HepG2 (cell line): Measurements from ENCODE around the gene ASCC3. TPM values are rescaled to one million over a fixed set of nuclear protein-coding genes. Genes with fewer than 3 reads are reported as not detected.

Source experiments
- ATAC-seq: fragments of 200-7000 bp; cut with Tn5 transposase; 3 replicates; pipeline ENCODE4 v1.9.1; 2020; ENCODE audit warnings: mild to moderate bottlenecking, moderate library complexity
- BruUV-seq: library from RNA; stranded (reverse); fragments of 400-500 nt; replicated peaks from 2 replicates; lab custom pipeline; 2021; lab: Mats Ljungman, UMichigan
- CTCF ChIA-PET: fragments of 300-600 bp; formaldehyde crosslinking; extraction: SDS; loops from one replicate; lab custom pipeline; 2021; ENCODE audit warnings: low total read pairs, inconsistent platforms, low intra/inter-chr PET ratio; lab: Yijun Ruan, JAX
- POLR2A ChIA-PET: fragments of 350-600 bp; sonication (Branson Sonifier 250); formaldehyde crosslinking; loops from one replicate; lab custom pipeline; 2020; ENCODE audit warnings: antibody characterized with exemption, inconsistent platforms; lab: Yijun Ruan, JAX
- DNase-seq: peaks from one replicate; pipeline ENCODE4 v3.0.0-alpha.2; 2015; ENCODE audit warnings: low spot score
- FAIRE-seq: peaks from 3 replicates; lab custom pipeline; 2011; peaks lifted over from hg19 to GRCh38; lab: Jason Lieb, UNC
- H2AFZ ChIP-seq: one replicate; pipeline ENCODE4 v1.6.1; 2011; ENCODE audit warnings: low read length, inconsistent platforms
- H3K27ac ChIP-seq: fragments of 300-600 bp; 3 replicates; pipeline ENCODE4 v1.8.0; 2011; ENCODE audit warnings: mixed run types, mild to moderate bottlenecking, mixed read lengths, low read length, inconsistent platforms; ENCODE audit not compliant: insufficient read depth; ENCODE audit errors: extremely low read length
- H3K27me3 ChIP-seq, 2 experiments: fragments of 200-600 bp in 1 of 2; 2 replicates in 1 of 2; 3 replicates in 1 of 2; pipeline versions ENCODE4 v1.6.0 to v1.8.0; 2011; ENCODE audit warnings: low read length in 2 of 2, mild to moderate bottlenecking in 2 of 2, moderate library complexity in 2 of 2, inconsistent platforms in 1 of 2; ENCODE audit not compliant: insufficient read depth in 2 of 2, control insufficient read depth in 1 of 2
- H3K36me3 ChIP-seq, 2 experiments: fragments of 200-600 bp in 1 of 2; replicated peaks in 1 of 2; 2 replicates in 1 of 2; 3 replicates in 1 of 2; pipeline versions ENCODE4 v1.5.1 to v1.8.0; 2011; ENCODE audit warnings: low read length in 2 of 2, inconsistent platforms in 1 of 2; ENCODE audit not compliant: insufficient read depth in 2 of 2, control insufficient read depth in 1 of 2
- H3K4me1 ChIP-seq: 2 replicates; pipeline ENCODE4 v1.5.1; 2012; ENCODE audit warnings: low read length, inconsistent platforms; ENCODE audit not compliant: insufficient read depth
- H3K4me2 ChIP-seq: 2 replicates; pipeline ENCODE4 v1.6.0; 2011; ENCODE audit warnings: low read depth, low read length, inconsistent platforms
- H3K4me3 ChIP-seq, 3 experiments: fragments of 200-600 bp in 1 of 3; sonication (generic), shearing (Covaris generic) in 1 of 3; replicated peaks in 1 of 3; 2 replicates each; pipeline ENCODE4 v1.5.1; 2011 to 2016; ENCODE audit warnings: low read length in 3 of 3, inconsistent platforms in 2 of 3, low read depth in 2 of 3, mild to moderate bottlenecking in 2 of 3, control low read depth in 1 of 3, mixed read lengths in 1 of 3; ENCODE audit not compliant: insufficient read depth in 1 of 3
- H3K79me2 ChIP-seq: one replicate; pipeline ENCODE4 v1.6.1; 2011; ENCODE audit warnings: low read length, inconsistent platforms; ENCODE audit not compliant: insufficient read depth
- H3K9ac ChIP-seq: 2 replicates; pipeline ENCODE4 v1.6.0; 2011; ENCODE audit warnings: mild to moderate bottlenecking, low read depth, low read length, inconsistent platforms; ENCODE audit not compliant: insufficient read depth
- H3K9me3 ChIP-seq: 2 replicates; pipeline ENCODE4 v1.5.1; 2012; ENCODE audit warnings: mild to moderate bottlenecking, low read length
- H4K20me1 ChIP-seq: 2 replicates; pipeline ENCODE4 v1.6.0; 2011; ENCODE audit warnings: inconsistent platforms, mild to moderate bottlenecking, low read length, moderate library complexity; ENCODE audit not compliant: insufficient read depth
- CCDC6 ChIP-seq: sonication (generic); formaldehyde crosslinking; IDR thresholded peaks from 2 replicates; pipeline ENCODE4 v1.8.1; 2022; ENCODE audit warnings: mild to moderate bottlenecking, missing genetic modification reagents, moderate library complexity
- KAT7 ChIP-seq: IDR thresholded peaks from 2 replicates; pipeline ENCODE4 v1.6.1; 2018; ENCODE audit warnings: borderline replicate concordance, missing compliant biosample characterization
- KDM1A ChIP-seq: IDR thresholded peaks from 2 replicates; pipeline ENCODE4 v1.6.1; 2016; ENCODE audit warnings: missing compliant biosample characterization
- POGK ChIP-seq: sonication (generic); formaldehyde crosslinking; conservative IDR thresholded peaks from 2 replicates; pipeline ENCODE4 v1.8.0; 2022; ENCODE audit warnings: mild to moderate bottlenecking, moderate library complexity, missing genetic modification reagents
- RFX5 ChIP-seq: IDR thresholded peaks from 2 replicates; pipeline ENCODE4 v1.6.1; 2011; ENCODE audit warnings: low read depth, low read length, improper control_type of control experiment
- RNF2 ChIP-seq: fragments of 450-650 bp; conservative IDR thresholded peaks from 2 replicates; pipeline ENCODE4 v1.6.1; 2016; ENCODE audit warnings: low read depth
- SMAD9 ChIP-seq: sonication (generic); formaldehyde crosslinking; IDR thresholded peaks from 2 replicates; pipeline ENCODE4 v1.5.1; 2020; ENCODE audit warnings: mild to moderate bottlenecking, missing genetic modification reagents
- ZKSCAN5 ChIP-seq: sonication (generic); formaldehyde crosslinking; IDR thresholded peaks from 2 replicates; pipeline ENCODE4 v1.5.1; 2020; ENCODE audit warnings: mild to moderate bottlenecking, missing genetic modification reagents
- ZNF30 ChIP-seq: sonication (generic); formaldehyde crosslinking; IDR thresholded peaks from 2 replicates; pipeline ENCODE4 v1.5.0; 2020; ENCODE audit warnings: mild to moderate bottlenecking, missing genetic modification reagents
- ZNF431 ChIP-seq: sonication (generic); formaldehyde crosslinking; IDR thresholded peaks from 2 replicates; pipeline ENCODE4 v1.9.0; 2022; ENCODE audit warnings: missing genetic modification reagents, low read depth, mild to moderate bottlenecking, borderline replicate concordance
- ZNF589 ChIP-seq: sonication (generic); formaldehyde crosslinking; conservative IDR thresholded peaks from 2 replicates; pipeline ENCODE4 v1.8.0; 2022; ENCODE audit warnings: mild to moderate bottlenecking, moderate library complexity, missing genetic modification reagents
- ZNF841 ChIP-seq: sonication (generic); formaldehyde crosslinking; IDR thresholded peaks from 2 replicates; pipeline ENCODE4 v1.8.1; 2023; ENCODE audit warnings: missing genetic modification reagents, borderline replicate concordance
- WGBS: methylation state at CpG from one replicate; pipeline ENCODE4 v1.1.6; 2017; ENCODE audit warnings: low lambda C conversion rate; 5-methylcytosine and 5-hydroxymethylcytosine counted together
- in situ Hi-C: cut with HindIII; loops from 2 replicates; pipeline ENCODE4 v1.10.0; 2017; ENCODE audit warnings: low pct_unique_long_range_greater_than_20kb; ENCODE audit not compliant: extremely low pct_ligation_motif_present
- intact Hi-C: fragments of 100-400 bp; cut with micrococcal nuclease; formaldehyde crosslinking; loops from one replicate; pipeline ENCODE4 v1.10.0; 2022; ENCODE audit not compliant: unreplicated experiment
- polyA plus RNA-seq, 8 experiments: library from polyadenylated mRNA; depleted of rRNA in 3 of 8; stranded (reverse) in 7 of 8; unstranded in 1 of 8; fragments of >200 nt; fragmentation: Illumina TruSeq in 4 of 8; extraction: Trizol in 4 of 8; gene quantifications; 2 replicates each; pipeline versions ENCODE4 v1.2.1 to v1.2.3, GENCODE V29; 2011 to 2016; ENCODE audit warnings: low read depth in 4 of 8, missing spikeins in 1 of 8, mixed read lengths in 1 of 8; ENCODE audit not compliant: insufficient read depth in 1 of 8
- total RNA-seq, 5 experiments: library from RNA; depleted of rRNA; stranded (reverse); fragments of >200 nt; fragmentation: Illumina TruSeq; extraction: Trizol; gene quantifications; 2 replicates each; pipeline ENCODE4 v1.2.3, GENCODE V29; 2016; ENCODE audit warnings: low read depth in 1 of 5
- TF ChIP-seq, protein P1 (sequence below), 2 experiments: fragments of 450-650 bp in 1 of 2; sonication (generic) in 1 of 2; formaldehyde crosslinking; IDR thresholded peaks; 2 replicates each; pipeline versions ENCODE4 v1.5.0 to v1.8.0; 2020 to 2022; ENCODE audit warnings: mild to moderate bottlenecking in 1 of 2, missing genetic modification reagents in 1 of 2

Gene ASCC3
- total and polyA plus RNA-seq, 2 of the 13 experiments (the other 11 are each of a cell fraction or from before 2014, with no cell fraction given): 23.1 to 55.7 TPM

GRCh38 chr6:100745419-100746041 is 135.6 kb downstream of the ASCC3 start:
- Histone ChIP-seq H3K4me1 (no peaks in the 10 kb centered on the region), H3K4me2 (no peak overlapping the region), H2AFZ (no peak overlapping the region), H3K79me2 (no peaks in the 10 kb centered on the region), H4K20me1 (no peaks in the 10 kb centered on the region), H3K4me3 (no peak overlapping the region), H3K9me3 (no peaks in the 10 kb centered on the region), H3K27ac (no peak overlapping the region), H3K27me3 (no peaks in the 10 kb centered on the region)
- no peak for DNase-seq
- POLR2A ChIA-PET: no interaction called here
- FAIRE-seq: no peak
- in situ Hi-C loops (no loop called here), intact Hi-C loops (no loop called here)
- 97% methylated on average over 5 of the region's 5 CpGs for WGBS
- no TSS peak for BruUV-seq
- no peak for ATAC-seq
- TF ChIP-seq KAT7 (CRISPR knock-in tag): no peak
- TF ChIP-seq ZNF30 (CRISPR knock-in tag): no peak
- no peak for TF ChIP-seq POGK (CRISPR knock-in tag)
- no peak for TF ChIP-seq RFX5
- no peak for TF ChIP-seq ZNF589 (CRISPR knock-in tag)
- TF ChIP-seq, protein P1, sequence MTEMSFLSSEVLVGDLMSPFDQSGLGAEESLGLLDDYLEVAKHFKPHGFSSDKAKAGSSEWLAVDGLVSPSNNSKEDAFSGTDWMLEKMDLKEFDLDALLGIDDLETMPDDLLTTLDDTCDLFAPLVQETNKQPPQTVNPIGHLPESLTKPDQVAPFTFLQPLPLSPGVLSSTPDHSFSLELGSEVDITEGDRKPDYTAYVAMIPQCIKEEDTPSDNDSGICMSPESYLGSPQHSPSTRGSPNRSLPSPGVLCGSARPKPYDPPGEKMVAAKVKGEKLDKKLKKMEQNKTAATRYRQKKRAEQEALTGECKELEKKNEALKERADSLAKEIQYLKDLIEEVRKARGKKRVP (CRISPR knock-in tag; IDR thresholded peaks at IDR 0.05): no peak
- no peak for TF ChIP-seq ZNF431 (CRISPR knock-in tag)
- no peak for TF ChIP-seq CCDC6 (CRISPR knock-in tag)
- TF ChIP-seq KDM1A (CRISPR knock-in tag): no peak
- TF ChIP-seq ZNF841 (CRISPR knock-in tag): no peak
- TF ChIP-seq SMAD9 (CRISPR knock-in tag): no peak
- TF ChIP-seq ZKSCAN5: no peak
- TF ChIP-seq RNF2: no peak
- TF ChIP-seq, all 625 proteins: peak for 0
- Histone ChIP-seq H3K36me3 (peaks cover 3 to 19% of the 10 kb centered on the region in 2 experiments; a peak in 3 of 5 replicates), H3K9ac (no peak overlapping the region)
- CTCF ChIA-PET: no interaction called here
